ENCODE results near the gene C17orf50. TPM values are rescaled to one million over a fixed set of nuclear protein-coding genes. Genes with fewer than 3 reads are reported as not detected.

C17orf50 gene
- total RNA-seq, 3 donors from 2014 or later, result not detected

DNA sequence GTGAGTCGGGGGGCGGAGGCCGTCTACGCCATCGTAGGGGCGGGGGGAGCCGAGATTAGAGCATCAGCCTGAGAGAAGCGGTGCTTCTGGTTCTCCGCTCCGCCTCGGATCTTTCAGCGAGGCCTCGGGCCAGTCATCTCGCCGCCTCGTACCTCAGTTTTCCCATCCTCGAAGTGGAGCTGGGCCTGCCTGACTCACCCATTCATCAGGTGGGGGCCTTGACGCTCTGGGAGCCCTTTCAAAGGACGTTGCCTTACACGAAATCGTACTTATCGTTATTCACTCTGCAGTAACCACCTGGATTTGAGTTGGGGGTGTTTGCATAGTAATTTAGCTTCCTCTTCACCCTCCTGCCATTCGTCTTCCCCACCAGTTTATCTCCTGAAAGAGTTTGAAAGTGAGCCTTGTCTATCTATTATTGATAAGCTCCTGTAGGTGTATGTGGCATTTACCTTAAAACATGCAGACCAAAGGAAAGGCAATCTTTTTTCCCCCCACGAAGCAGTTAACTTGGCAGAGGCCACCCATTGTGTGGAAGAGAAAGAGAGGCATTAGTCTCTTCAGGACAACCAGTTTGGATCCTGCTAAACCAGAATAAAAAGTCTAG lies 49.3 kb downstream of the C17orf50 start:
- Histone ChIP-seq H3K27ac (peak overlapping the region; percentile 92 to 97), H3K4me1 (peaks cover 0 to 4% of the 10 kb centered on the region in 2 donors), H3K36me3 (no peaks in the 10 kb centered on the region), H3K4me3 (peak overlapping the region; percentile 65 to 89 (median 83)), H3K9me3 (no peaks in the 10 kb centered on the region), H3K27me3 (no peaks in the 10 kb centered on the region)
- DNase-seq (ENCODE audit: low spot score in 2 of 2), result no peak
- TF ChIP-seq, protein P1, sequence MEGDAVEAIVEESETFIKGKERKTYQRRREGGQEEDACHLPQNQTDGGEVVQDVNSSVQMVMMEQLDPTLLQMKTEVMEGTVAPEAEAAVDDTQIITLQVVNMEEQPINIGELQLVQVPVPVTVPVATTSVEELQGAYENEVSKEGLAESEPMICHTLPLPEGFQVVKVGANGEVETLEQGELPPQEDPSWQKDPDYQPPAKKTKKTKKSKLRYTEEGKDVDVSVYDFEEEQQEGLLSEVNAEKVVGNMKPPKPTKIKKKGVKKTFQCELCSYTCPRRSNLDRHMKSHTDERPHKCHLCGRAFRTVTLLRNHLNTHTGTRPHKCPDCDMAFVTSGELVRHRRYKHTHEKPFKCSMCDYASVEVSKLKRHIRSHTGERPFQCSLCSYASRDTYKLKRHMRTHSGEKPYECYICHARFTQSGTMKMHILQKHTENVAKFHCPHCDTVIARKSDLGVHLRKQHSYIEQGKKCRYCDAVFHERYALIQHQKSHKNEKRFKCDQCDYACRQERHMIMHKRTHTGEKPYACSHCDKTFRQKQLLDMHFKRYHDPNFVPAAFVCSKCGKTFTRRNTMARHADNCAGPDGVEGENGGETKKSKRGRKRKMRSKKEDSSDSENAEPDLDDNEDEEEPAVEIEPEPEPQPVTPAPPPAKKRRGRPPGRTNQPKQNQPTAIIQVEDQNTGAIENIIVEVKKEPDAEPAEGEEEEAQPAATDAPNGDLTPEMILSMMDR (IDR thresholded peaks at IDR 0.05), result no peak
- TF ChIP-seq POLR2A (IDR thresholded peaks at IDR 0.05), result no peak
- no peak for TF ChIP-seq POLR2AphosphoS5 (IDR thresholded peaks at IDR 0.05)
- intact Hi-C loops (cut with DNase I; ENCODE audit: low total_unique reads), result loop anchor here (5.0 kb wide), 1 partner anchor 43 kb away; no protein-coding TSS in a partner anchor

DNA sequence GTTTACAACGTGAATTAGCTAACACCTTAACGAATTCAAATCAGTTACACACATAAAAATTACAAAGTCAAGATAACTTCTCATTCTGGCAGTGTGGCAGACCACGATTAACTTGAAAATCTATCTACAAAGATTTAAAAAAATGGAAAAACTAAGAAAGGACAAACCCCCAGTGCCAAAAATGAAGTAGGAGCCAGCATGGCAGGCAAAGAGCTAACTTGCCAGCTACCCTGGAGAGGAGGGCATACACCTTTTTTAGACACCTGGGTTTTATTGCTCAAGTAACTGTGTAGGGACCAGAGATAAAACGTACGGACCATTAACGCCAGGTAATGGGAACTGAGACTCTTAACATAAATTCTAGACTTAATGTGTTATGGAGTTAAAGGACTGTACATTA lies 51.1 kb downstream of the C17orf50 start:
- H3K4me1 ChIP-seq, result peaks cover 0 to 4% of the 10 kb centered on the region in 2 donors

DNA sequence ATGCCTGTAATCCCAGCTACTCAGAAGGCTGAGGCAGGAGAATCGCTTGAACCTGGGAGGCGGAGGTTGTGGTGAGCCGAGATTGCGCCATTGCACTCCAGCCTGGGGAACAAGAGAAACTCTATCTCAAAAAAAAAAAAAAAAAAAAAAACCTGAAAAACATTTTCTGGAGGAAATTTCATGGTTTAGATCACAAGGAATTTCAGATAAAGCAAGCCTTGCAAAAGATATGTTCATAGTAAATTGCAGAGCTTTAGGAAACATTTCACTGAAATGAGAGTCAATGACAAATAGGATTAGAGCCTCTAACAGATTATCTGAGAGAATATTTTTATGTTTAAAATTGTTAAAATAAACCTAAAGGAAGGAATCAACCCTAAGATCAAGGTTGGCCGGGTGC lies 51.8 kb downstream of the C17orf50 start:
- no peaks in the 10 kb centered on the region for H3K9me3 ChIP-seq
- DNase-seq (ENCODE audit: low spot score in 2 of 2), result no peak
- H3K4me3 ChIP-seq, result no peak overlapping the region
- H3K36me3 ChIP-seq, result no peaks in the 10 kb centered on the region
- peaks cover 0 to 4% of the 10 kb centered on the region in 2 donors for H3K4me1 ChIP-seq
- H3K27ac ChIP-seq, result no peak overlapping the region
- TF ChIP-seq POLR2A (IDR thresholded peaks at IDR 0.05) (no peak), POLR2AphosphoS5 (IDR thresholded peaks at IDR 0.05) (no peak)
- TF ChIP-seq, protein P1 (IDR thresholded peaks at IDR 0.05), result no peak
- intact Hi-C loops (cut with DNase I; ENCODE audit: low total_unique reads), result no loop called here
- H3K27me3 ChIP-seq, result no peaks in the 10 kb centered on the region

More for the DNA sequence above, 51.1 kb downstream of the C17orf50 start:
- Histone ChIP-seq H3K4me3 (no peak overlapping the region), H3K27me3 (no peaks in the 10 kb centered on the region), H3K36me3 (no peaks in the 10 kb centered on the region), H3K9me3 (no peaks in the 10 kb centered on the region), H3K27ac (no peak overlapping the region)
- no peak for DNase-seq (ENCODE audit: low spot score in 2 of 2)
- intact Hi-C loops (cut with DNase I; ENCODE audit: low total_unique reads), result no loop called here
- TF ChIP-seq, protein P1 (IDR thresholded peaks at IDR 0.05), result no peak
- no peak for TF ChIP-seq POLR2A (IDR thresholded peaks at IDR 0.05)
- no peak for TF ChIP-seq POLR2AphosphoS5 (IDR thresholded peaks at IDR 0.05)

Other genes with a start within 250 kb of the C17orf50 start
- 1 to 10 TPM; 2.9 to 3.5 (median 3.3) TPM for gene SLFN12L, start 223.2 kb upstream of the C17orf50 start, total RNA-seq
- gene SLFN14, start 200.1 kb upstream of the C17orf50 start, total RNA-seq, result not detected
- gene PEX12, start 182.3 kb upstream of the C17orf50 start, total RNA-seq, result 1 to 10 TPM; 5.1 to 10.0 (median 8.2) TPM
- gene AP2B1, start 173.6 kb upstream of the C17orf50 start, total RNA-seq, result 10 to 100 TPM; 78.4 to 91.9 (median 88.5) TPM
- gene RASL10B, start 29.2 kb upstream of the C17orf50 start, total RNA-seq, result 10 to 100 TPM in 2 of 3 donors, 1 to 10 TPM in 1; 5.9 to 27.8 (median 11.1) TPM
- under 1 TPM; 0.29 to 0.33 (median 0.32) TPM for gene GAS2L2, start 7.6 kb upstream of the C17orf50 start, total RNA-seq
- gene MMP28, start 34.8 kb downstream of the C17orf50 start, total RNA-seq, result 10 to 100 TPM in 2 of 3 donors, 1 to 10 TPM in 1; 5.6 to 25.6 (median 12.3) TPM
- gene TAF15, start 48.6 kb downstream of the C17orf50 start, total RNA-seq, result 10 to 100 TPM; 65.5 to 76.8 (median 72.8) TPM
- under 1 TPM in 1 of 3 donors, not detected in 2; 0.16 TPM for gene HEATR9, start 108.0 kb downstream of the C17orf50 start, total RNA-seq
- gene CCL5, start 119.5 kb downstream of the C17orf50 start, total RNA-seq, result 1 to 10 TPM; 3.5 to 7.6 (median 4.6) TPM
- gene RDM1, start 169.9 kb downstream of the C17orf50 start, total RNA-seq, result not detected
- gene LYZL6, start 182.8 kb downstream of the C17orf50 start, total RNA-seq, result not detected
- under 1 TPM in 1 of 3 donors, not detected in 2; 0.48 TPM for gene CCL16, start 220.6 kb downstream of the C17orf50 start, total RNA-seq
- gene CCL14, start 225.8 kb downstream of the C17orf50 start, total RNA-seq, result 10 to 100 TPM; 12.4 to 54.1 (median 31.5) TPM
- not detected for gene CCL15, start 240.7 kb downstream of the C17orf50 start, total RNA-seq

Data from breast epithelium (tissue), 4 donors.